Measurements from ENCODE around the gene ZCCHC9.

The ZCCHC9 gene

GRCh38 chr5:81344736-81345135 lies 43.3 kb downstream of the ZCCHC9 start:
- Histone ChIP-seq H3K9ac (no peak overlapping the region), H3K27ac (no peak overlapping the region), H3K79me2 (ENCODE audit: insufficient read depth, low read depth) (no peaks in the 10 kb centered on the region), H3K4me2 (no peak overlapping the region), H3K4me3 (IDR thresholded peaks at IDR 0.05; ENCODE audit: insufficient read depth, low read depth, low read length) (no peak overlapping the region), H3K27me3 (ENCODE audit: insufficient read depth, low read depth) (no peaks in the 10 kb centered on the region), H4K20me1 (ENCODE audit: insufficient read depth) (no peaks in the 10 kb centered on the region), H3K36me3 (ENCODE audit: insufficient read depth) (no peaks in the 10 kb centered on the region), H2AFZ (ENCODE audit: low read depth) (no peak overlapping the region), H3K4me1 (ENCODE audit: low read depth, poor library complexity, severe bottlenecking) (no peaks in the 10 kb centered on the region)
- TF ChIP-seq CTCF (conservative IDR thresholded peaks at IDR 0.05; ENCODE audit: low read depth, low read length), result no peak

GRCh38 chr5:81345411-81346003 lies 44.1 kb downstream of the ZCCHC9 start:
- no peaks in the 10 kb centered on the region for H3K36me3 ChIP-seq (ENCODE audit: insufficient read depth)
- no peaks in the 10 kb centered on the region for H4K20me1 ChIP-seq (ENCODE audit: insufficient read depth)
- no peak overlapping the region for H2AFZ ChIP-seq (ENCODE audit: low read depth)
- no peak overlapping the region for H3K27ac ChIP-seq
- TF ChIP-seq CTCF (conservative IDR thresholded peaks at IDR 0.05; ENCODE audit: low read depth, low read length), result no peak
- H3K27me3 ChIP-seq (ENCODE audit: insufficient read depth, low read depth), result no peaks in the 10 kb centered on the region
- H3K4me1 ChIP-seq (ENCODE audit: low read depth, poor library complexity, severe bottlenecking), result no peaks in the 10 kb centered on the region
- H3K79me2 ChIP-seq (ENCODE audit: insufficient read depth, low read depth), result no peaks in the 10 kb centered on the region
- H3K4me3 ChIP-seq (IDR thresholded peaks at IDR 0.05; ENCODE audit: insufficient read depth, low read depth, low read length), result no peak overlapping the region
- H3K9ac ChIP-seq, result no peak overlapping the region
- no peak overlapping the region for H3K4me2 ChIP-seq

GRCh38 chr5:81349161-81349560 lies 47.8 kb downstream of the ZCCHC9 start:
- Histone ChIP-seq H3K4me1 (ENCODE audit: low read depth, poor library complexity, severe bottlenecking) (no peaks in the 10 kb centered on the region), H4K20me1 (ENCODE audit: insufficient read depth) (no peaks in the 10 kb centered on the region), H3K4me2 (no peak overlapping the region), H3K27ac (no peak overlapping the region), H3K79me2 (ENCODE audit: insufficient read depth, low read depth) (no peaks in the 10 kb centered on the region), H3K4me3 (IDR thresholded peaks at IDR 0.05; ENCODE audit: insufficient read depth, low read depth, low read length) (no peak overlapping the region), H3K36me3 (ENCODE audit: insufficient read depth) (no peaks in the 10 kb centered on the region), H3K9ac (no peak overlapping the region), H3K27me3 (ENCODE audit: insufficient read depth, low read depth) (no peaks in the 10 kb centered on the region), H2AFZ (ENCODE audit: low read depth) (no peak overlapping the region)
- no peak for TF ChIP-seq CTCF (conservative IDR thresholded peaks at IDR 0.05; ENCODE audit: low read depth, low read length)

GRCh38 chr5:81350507-81350906 lies 49.1 kb downstream of the ZCCHC9 start:
- Histone ChIP-seq H3K27ac (no peak overlapping the region), H3K27me3 (ENCODE audit: insufficient read depth, low read depth) (no peaks in the 10 kb centered on the region), H3K4me1 (ENCODE audit: low read depth, poor library complexity, severe bottlenecking) (no peaks in the 10 kb centered on the region), H3K36me3 (ENCODE audit: insufficient read depth) (no peaks in the 10 kb centered on the region), H3K9ac (no peak overlapping the region), H3K4me3 (IDR thresholded peaks at IDR 0.05; ENCODE audit: insufficient read depth, low read depth, low read length) (no peak overlapping the region), H3K4me2 (no peak overlapping the region), H4K20me1 (ENCODE audit: insufficient read depth) (no peaks in the 10 kb centered on the region), H2AFZ (ENCODE audit: low read depth) (no peak overlapping the region), H3K79me2 (ENCODE audit: insufficient read depth, low read depth) (no peaks in the 10 kb centered on the region)
- no peak for TF ChIP-seq CTCF (conservative IDR thresholded peaks at IDR 0.05; ENCODE audit: low read depth, low read length)

Data from KMS-11 (cell line).